ENCODE data around the gene NECTIN2.

DNA sequence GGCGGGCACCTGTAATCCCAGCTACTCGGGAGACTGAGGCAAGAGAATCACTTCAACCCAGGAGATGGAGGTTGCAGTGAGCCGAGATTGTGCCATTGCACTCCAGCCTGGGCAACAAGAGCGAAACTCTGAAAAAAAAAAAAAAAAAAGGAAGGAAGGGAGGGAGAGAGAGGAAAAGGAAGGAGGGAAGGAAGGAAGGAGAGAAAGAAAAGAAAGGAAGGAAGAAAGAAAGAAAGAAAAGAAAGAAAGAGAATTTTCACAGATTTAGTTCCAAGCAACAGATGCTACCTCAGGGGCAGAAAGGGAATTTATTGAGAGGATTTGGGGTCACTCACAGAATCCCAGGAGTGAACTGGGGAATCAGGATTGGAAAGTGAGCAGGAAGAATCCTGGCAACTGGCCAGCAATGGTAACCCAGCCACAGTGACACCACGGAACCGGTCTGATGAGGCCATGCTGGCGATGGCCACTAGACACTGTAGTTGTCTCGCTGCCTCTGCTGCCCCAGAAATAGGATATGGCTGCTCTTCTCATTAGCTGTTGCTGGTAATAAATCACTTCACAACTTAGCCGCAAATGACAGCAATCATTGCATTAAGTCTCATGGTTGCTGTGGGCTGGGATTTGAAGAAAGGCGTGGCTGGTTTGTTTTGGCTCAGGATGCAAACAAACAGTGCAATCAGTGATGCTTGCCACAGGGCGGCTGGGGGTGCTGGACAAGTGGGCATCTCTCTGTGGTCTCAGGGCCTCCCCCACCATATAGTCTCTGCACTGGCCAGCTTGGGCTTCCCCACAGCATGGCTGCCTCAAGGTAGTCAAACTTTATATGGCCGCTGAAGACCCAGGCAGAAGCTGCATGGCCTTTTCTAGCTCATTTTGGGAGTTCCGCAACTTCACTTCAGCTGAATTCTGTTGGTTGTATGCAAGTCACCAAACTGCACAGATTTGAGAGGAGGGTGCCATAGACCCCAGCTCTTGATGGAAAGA, 42.4 kb upstream of the NECTIN2 start:
- TF ChIP-seq, protein P1, sequence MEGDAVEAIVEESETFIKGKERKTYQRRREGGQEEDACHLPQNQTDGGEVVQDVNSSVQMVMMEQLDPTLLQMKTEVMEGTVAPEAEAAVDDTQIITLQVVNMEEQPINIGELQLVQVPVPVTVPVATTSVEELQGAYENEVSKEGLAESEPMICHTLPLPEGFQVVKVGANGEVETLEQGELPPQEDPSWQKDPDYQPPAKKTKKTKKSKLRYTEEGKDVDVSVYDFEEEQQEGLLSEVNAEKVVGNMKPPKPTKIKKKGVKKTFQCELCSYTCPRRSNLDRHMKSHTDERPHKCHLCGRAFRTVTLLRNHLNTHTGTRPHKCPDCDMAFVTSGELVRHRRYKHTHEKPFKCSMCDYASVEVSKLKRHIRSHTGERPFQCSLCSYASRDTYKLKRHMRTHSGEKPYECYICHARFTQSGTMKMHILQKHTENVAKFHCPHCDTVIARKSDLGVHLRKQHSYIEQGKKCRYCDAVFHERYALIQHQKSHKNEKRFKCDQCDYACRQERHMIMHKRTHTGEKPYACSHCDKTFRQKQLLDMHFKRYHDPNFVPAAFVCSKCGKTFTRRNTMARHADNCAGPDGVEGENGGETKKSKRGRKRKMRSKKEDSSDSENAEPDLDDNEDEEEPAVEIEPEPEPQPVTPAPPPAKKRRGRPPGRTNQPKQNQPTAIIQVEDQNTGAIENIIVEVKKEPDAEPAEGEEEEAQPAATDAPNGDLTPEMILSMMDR (IDR thresholded peaks at IDR 0.05; ENCODE audit: low read length): no peak
- TF ChIP-seq EZH2 (IDR thresholded peaks at IDR 0.05; ENCODE audit: borderline replicate concordance, low read length): no peak
